GM18907 (cell line): Measurements from ENCODE around the gene GLS2.
"Not testable (repeated sequence)": the region's sequence is repeated elsewhere in the genome, so short reads cannot be mapped to it uniquely, and the experiment has no call there.

Experiments
- ATAC-seq: cut with Tn5 transposase; IDR thresholded peaks from one replicate; pipeline ENCODE4 v1.9.1; 2021; ENCODE audit warnings: mild to moderate bottlenecking, moderate library complexity; ENCODE audit not compliant: unreplicated experiment

GLS2 gene

DNA sequence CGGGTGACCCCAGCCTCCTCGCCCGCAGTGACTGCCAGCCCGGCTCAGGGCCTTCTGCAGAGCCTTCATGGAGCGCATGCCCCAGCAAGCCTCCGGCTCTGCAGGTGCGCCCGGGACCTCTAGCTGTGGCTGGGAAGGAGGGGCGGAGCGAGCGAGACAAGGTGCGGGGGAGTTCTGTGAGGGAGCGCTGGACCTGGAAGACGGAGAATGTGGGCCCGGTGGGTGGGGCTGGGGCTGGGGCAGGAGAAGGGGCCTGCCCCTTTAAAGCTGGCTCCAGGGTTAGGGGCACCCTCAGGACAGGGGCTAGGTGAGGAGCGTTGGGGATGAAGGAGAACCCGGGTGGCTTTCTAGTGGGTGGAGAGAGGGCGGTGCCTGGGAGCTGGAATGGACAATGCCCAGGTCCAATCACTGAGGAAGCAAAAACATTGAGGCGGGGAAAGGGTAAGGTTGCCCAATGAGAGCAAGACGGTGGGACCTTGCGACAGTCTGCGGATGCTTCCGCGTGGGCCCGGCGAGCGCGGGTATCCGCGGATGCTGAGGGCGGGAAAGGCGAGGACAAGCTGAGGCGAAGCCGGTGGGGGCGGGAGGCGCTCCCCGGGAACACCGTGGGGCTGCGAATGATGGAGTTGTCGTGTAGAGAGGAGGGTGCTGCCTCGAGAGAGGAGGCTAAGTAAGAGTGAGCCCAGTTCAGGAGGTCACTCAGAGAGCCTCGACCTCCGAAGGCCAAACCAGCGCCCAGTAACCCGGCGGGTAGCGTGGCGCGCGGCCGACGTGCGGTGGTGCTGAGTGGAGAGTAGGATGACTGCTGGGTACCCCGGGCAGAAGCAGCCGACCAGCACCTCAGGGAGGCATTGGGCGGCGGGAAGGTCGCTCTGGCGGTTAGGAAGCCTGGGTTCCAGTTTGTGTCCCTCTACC, at the start of gene GLS2:
Gene GLS2 (minus strand): TSS at position 121 of the 915 bp plus-strand sequence. CDS start 43 bp downstream, at position 78.
- ATAC-seq, result peak; percentile 88

DNA sequence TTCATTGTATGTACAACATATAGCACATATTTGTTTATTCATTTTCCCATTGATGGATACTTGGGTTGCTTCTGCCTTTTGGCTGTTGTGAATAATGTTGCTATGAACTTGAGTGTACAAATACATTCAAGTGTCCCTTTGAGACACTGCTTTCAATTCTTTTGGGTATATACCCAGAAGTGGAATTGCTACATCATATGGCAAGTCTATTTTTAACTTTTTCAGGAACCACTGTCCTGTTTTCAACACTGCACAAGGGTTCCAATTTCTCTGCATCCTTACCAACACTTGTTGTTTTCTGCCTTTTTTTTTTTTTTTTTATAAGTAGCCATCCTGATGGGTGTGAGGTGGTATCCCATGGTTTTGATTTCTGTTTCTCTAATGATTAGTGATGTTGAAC, 49.6 kb upstream of the GLS2 start:
- no peak for ATAC-seq

DNA sequence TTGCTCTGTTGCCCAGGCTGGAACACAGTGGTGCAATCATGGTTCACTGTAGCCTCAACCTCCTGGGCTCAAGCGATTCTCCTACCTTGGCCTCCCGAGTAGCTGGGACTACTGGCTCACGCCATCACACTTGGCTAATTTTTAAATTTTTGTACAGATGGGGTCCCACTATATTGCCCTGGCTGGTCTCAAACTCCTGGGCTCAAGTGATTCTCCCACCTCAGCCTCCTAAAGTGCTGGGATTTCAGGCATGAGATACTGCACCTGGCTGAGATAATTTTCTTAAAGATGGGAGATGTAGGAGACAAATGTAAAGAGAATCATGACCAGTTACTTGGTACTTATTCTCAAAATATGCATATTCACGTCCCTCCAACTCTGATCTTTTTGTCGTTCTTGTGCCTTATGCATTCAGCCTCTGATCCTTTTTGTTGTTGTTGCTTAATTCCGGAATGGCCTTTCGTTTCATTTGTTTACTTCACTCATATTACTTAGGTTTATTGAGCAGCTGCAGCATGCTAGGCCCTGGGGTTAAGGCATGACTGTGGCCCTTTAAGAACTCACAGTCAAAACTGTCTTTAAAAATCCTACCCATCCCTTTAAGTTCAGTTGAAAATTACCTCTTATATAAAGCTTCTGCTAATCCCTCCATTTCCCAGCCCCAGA, 42.6 kb upstream of the GLS2 start:
- ATAC-seq, result no peak

DNA sequence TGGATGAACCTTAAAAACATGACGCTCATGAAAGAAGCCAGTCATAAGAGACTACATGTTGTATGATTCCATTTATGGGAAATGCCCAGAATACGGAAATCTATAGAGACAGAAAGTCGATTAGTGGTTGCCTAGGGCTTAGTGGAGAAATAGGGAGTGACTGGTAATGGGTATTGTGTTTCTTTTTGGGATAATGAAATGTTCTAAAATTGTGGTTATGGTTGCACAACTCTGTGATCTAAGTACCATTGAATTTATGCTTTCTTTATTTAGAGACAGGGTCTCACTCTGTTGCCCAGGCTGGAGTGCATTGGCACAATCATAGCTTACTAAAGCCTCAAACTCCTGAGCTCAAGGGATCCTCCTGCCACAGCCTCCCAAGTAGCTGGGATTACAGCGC, 41.7 kb upstream of the GLS2 start:
- no peak for ATAC-seq

DNA sequence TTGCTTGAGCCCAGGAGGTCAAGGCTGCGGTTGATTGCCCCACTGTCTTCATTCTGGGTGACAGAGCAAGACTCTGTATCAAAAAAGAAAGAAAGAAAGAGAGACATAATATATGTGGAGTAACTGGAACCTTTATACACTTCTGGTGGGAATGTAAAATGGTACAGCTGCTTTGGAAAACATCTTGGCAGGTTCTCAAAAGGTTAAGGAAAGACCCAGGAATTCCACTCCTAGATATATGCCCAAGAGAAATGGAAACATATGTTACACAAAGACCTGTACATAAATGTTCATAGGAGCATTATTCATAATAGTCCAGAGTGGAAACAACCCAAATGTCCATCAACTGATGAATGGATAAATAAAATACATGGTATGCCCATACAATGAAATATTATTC, 40.9 kb upstream of the GLS2 start:
- no peak for ATAC-seq

DNA sequence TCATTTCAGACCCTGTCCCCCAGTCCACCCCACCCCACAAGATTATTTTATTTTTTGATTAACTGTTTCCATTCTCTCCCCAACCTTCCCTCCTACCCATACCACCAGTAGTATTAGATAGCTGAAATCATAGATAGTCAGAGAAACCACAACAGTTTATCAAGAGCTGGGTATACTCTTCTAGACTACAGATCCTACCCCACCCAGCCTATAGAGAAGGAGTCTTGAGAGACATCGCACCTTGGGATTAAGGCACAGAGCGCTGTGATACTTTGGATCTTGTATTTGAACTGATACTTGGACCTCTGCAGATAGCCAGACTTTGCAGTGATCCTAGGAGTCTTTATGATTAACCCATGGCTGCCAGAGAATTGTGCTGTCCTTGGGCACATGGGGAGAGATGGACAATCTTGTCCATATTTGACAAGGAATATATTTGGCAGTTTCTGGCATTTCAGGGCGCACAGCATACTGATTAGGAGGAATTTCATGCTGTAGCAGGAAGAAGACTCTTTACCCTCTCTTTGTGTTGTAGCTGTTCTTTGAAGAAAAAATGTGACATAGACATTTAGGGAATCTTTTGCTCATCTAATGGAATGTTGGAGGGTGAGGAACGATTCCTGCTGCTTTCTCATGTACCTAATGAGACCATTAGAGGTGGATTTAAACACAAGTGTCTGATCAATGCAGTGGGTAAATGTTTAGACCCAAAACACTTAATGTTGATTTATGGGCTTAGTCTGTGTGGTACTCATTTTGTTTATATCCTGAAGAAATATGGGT, 34.6 kb upstream of the GLS2 start:
- ATAC-seq, result no peak

DNA sequence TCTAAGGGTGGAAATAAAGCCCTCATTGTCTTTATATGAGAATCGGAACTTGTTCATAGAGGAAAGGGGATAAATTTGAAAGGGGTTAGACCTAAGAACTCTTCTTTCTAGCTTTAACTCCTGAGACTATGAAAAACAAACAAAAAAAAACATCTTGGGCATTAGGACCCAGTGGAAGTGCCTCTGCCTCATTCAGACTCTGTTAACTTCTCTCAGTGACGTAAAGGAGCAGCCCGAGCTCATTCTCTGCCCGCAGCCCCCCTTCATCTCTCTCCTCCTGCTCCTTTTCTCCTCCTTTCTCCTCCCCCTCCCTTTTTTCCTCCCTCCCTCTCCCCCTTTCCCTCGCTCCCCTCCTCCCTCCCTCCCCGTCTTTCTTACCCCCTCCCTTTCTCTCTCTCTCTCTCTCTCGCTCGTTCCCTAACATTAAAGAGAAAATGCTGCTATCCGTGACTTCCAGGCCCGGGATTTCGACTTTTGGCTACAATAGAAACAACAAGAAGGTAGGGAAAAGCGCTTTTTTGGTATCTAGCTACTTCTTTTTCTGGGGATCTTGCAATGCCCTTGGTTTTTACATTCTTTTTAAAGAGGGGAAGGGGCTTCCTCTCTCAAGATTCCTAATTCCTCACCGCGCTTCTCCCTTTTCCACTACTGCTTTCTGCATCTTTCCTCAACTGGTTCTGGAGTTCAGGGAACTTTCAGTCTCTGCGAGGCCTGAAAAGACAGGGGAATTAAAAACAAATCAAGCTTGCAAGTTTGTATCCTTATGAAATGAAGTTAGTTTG, 33.8 kb upstream of the GLS2 start, which contains the start of gene RBMS2:
Gene RBMS2 (plus strand): TSS at position 231 of the 782 bp plus-strand sequence. CDS start 204 bp downstream, at position 435.
- ATAC-seq, result peak; percentile 63

DNA sequence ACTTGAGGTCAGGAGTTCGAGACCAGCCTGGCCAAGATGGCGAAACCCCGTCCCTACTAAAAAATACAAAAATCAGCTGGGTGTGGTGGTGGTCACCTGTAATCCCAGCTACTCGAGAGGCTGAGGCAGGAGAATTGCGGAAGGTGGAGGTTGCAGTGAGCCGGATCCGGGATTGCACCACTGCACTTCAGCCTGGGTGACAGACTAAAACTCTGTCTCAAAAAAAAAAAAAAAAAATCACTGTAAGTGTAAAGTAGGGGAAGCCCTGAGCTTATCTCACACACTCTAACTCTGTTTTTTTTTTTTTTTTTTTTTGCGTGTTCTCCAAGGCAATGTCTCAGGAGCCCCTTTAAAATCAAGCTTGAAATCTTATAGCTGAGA, 33.2 kb upstream of the GLS2 start:
- ATAC-seq, result no peak

DNA sequence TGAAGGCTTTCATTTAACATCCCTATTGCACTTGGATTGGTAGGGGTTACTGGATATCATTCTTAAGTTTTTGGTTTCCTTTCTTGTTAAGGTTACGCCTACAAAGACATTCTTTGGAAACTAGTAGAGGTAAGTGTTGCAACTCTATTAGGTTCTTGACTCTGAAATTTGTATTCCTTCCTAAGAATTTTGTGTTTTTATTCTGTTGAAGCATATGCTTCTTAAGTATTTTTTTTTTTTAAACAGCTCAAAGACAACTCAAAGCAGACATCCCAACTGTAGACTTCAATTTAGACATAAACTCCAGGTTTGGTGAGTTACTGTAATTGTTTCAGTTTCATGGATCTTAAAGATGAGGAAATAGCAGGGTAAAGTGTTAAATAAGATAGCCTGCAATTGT, 32.5 kb upstream of the GLS2 start:
- no peak for ATAC-seq

DNA sequence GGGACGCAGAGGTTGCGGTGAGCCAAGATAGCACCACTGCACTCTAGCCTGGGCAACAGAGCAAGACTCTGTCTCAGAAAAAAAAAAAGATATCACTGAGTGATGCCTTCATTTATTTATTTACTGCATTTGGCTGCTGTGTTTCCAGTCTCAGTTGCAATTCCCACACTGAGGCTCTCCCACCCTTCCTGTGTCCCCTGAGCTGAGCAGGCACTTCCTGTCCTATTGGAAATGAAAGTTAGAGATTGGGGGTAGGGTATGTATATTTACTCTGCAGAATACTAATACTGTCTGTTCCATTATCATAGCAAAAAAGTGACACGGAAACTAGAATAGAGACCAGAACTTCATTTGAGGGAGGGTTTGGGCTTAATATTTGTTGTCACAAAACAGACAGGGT, 32.1 kb upstream of the GLS2 start:
- no peak for ATAC-seq

DNA sequence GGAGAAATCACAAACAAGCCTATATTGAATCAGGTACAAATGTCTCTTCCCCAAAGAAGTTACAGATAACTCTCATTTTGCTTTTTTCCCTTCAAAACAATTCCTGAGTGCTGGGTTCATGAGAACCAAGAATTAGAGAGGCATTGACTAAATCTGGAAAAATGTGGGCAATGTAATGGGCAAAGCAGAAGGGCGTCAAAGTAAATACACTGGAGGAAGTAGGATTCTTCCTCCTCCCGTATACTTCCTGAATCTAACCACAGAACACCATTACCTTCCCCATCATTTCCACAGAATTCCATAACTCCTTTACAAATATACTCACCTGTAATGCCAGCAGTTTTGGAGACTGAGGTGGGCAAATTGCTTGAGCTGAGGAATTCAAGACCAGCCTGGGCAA, 30.6 kb upstream of the GLS2 start:
- ATAC-seq, result no peak

DNA sequence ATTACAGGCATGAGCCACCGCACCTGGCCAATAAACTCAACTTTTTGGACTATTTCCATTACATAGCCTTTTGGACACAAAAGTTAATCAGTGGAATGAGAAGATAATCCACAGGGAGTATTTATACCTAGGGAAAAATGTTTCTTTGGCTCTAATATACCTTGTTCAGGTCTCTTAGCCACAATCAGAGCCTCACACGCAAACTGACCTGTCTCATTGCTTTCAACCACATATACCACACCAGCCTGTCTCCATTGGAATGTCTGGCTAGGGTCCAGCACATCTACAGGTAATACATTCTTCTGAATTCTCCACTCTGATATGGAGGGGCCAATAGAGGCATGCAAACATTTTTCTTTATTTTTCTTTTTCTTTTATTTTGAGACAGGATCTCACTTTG, 29.9 kb upstream of the GLS2 start:
- ATAC-seq, result no peak

DNA sequence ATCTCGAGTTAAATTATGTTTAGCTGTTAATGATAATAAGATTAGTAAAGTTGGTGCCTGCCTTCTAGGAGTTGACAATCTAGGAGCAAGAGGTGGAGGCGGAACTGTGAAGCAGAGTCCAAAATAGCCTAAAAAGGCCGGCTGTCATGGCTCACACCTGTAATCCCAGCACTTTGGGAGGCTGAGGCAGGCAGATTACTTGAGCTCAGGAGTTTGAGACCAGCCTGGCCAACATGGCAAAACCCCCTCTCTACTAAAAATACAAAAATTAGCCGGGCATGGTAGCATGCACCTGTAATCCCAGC, 26.0 kb upstream of the GLS2 start:
- ATAC-seq, result not testable (repeated sequence)

DNA sequence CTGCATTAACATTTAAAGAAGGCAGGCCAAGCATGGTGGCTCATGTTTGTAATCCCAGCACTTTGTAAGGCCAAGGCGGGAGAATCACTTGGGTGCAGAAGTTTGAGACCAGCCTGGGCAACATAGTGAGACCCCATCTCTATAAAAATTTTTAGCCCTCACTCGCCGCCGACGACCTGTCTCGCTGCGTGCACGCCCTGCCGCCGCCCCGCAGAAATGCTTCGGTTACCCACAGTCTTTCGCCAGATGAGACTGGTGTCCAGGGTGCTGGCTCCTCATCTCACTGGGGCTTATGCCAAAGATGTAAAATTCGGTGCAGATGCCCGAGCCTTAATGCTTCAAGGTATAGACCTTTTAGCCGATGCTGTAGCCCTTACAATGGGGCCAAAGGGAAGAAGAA, 22.8 kb upstream of the GLS2 start:
- no peak for ATAC-seq

DNA sequence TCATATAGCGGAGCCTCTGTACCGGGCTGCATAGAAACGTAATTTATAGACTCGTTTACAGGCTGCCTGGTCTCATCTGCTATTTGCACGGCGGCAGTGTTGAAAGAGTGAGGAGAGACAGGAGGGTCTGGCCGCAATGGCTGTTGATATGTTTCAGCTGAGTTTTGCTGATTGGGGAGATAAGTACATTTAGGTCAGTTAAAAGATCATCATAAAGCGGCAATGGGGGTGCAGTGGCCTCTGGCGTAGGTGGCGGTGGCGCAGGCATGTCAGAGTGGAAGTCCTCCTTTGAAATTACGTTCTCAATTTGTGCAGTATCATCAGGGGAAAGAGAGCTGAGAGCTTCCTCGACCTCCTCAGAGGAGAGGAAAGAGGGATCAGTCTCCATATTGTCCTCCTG, 11.9 kb upstream of the GLS2 start:
- ATAC-seq, result not testable (repeated sequence)

DNA sequence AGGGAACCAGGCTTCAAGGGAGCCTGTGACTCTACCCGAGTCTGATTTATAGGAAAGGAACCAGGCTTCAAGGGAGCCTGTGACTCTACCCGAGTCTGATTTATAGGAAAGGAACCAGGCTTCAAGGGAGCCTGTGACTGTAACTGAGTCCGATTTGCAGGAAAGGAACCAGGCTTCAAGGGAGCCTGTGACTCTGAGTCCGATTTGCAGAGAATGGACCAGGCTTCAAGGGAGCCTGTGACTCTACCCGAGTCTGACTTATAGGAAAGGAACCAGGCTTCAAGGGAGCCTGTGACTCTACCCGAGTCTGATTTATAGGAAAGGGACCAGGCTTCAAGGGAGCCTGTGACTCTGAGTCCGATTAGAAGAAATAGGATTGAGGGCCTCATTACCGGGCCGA, 11.5 kb upstream of the GLS2 start:
- ATAC-seq, result not testable (repeated sequence)

DNA sequence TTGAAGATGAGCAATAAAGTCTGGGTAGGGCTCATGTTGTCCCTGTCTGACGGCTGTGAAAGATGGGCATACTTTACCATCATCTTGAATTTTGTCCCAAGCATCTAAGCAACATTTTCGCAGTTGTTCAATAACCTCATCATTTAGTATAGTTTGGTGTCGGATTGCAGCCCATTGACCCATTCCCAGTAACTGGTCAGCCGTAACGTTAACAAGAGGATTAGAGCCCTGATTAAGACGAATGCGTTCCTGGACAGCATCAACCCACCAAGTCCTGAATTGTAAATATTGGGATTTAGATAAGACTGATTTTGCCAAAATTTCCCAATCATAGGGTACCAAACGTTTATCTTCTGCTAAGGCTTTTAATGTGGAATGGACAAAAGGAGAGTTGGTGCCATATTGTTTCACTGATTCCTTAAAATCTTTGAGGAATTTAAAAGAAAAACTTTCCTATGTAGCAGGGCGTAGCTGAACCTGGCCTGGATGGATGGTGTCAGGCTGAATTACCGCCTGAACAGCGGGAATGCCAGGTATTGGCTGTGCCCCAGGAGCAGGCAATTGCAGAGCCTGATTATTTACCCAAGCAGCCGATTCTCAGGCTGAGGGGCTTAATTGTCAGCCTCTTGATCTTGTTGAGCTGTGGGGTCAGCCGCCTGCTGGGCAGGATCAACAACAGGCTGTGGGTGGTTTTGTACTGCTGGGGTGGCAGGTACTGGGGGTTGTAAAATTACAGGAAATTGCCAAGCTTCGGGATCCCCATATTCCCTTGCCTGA, 10.4 kb upstream of the GLS2 start:
- not testable (repeated sequence) for ATAC-seq

DNA sequence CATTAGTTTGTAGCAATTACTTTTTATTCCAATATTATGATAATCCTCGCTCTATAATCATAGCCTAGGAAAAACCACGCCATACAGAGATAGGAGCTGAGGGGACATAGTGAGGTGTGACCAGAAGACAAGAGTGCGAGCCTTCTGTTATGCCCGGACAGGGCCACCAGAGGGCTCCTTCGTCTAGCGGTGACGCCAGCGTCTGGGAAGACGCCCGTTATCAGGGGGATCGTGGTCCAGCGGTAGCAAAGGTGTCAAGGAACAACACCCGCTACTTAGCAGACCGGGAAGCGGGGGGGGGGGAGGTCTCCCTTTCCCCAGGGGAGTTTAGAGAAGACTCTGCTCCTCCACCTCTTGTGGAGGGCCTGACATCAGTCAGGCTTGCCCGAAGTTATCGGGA, 8.7 kb upstream of the GLS2 start:
- ATAC-seq, result not testable (repeated sequence)

DNA sequence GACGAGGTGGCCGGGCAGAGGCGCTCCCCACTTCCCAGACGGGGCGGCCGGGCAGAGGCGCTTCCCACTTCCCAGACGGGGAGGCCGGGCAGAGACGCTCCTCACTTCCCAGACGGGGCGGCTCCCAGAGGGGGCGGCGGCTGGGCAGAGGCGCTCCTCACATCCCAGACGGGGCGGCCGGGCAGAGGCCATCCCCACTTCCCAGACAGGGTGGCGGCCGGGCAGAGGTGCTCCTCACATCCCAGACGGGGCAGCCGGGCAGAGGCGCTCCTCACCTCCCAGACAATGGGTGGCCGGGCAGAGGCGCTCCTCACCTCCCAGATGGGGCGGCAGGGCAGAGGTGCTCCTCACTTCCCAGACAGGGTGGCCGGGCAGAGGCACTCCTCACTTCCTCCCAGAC, 6.5 kb upstream of the GLS2 start:
- not testable (repeated sequence) for ATAC-seq

DNA sequence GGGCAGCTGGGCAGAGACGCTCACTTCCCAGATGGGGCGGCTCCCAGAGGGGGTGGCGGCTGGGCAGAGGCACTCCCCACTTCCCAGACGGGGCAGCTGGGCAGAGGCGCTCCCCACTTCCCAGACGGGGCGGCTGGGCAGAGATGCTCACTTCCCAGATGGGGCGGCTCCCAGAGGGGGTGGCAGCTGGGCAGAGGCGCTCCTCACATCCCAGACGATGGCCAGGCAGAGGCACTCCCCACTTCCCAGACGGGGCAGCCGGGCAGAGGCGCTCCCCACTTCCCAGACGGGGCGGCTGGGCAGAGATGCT, 6.1 kb upstream of the GLS2 start:
- not testable (repeated sequence) for ATAC-seq
